ENCODE results near the gene DOHH.

DOHH gene

DNA sequence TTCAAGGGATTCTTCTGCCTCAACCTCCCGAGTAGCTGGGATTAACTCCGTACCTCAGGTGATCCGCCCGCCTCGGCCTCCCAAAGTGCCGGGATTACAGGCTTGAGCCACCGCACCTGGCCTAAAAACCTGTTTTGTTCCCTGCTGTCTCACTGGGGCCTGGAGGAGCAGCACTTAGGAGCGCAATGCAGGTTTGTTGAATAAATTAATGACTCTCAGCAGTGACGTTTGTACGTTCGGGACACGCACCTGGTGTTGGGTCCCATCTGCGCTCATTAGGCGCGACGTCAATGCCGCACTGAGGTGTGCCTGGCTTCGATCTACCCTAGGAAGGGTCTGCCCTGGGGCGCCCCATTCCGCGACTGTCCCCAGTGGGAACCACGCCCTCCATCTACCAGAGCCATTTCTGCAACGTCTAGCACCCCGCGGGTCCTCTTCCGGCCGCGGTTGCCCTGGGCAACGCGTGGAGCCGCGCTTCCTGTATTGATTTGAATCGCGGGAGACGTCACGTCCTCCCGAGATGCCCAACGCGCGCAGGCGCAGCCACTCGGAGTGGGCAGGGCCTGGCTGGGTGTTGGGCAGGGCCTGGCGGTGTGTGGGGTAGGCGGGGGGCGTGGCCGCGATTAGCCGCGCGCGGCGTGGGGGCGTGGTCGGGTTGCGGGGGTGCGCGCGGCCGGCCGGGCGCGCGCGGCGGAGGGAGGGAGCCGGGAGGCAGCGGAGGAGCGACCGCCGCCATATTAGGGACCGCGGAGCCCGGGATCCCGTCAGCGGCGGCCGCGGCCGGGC lies 5.3 kb upstream of the DOHH start, which contains the start of gene FZR1:
FZR1 (plus strand) TSS at position 714 of the 786 bp plus-strand sequence. CDS start 16,679 bp downstream, outside the sequence.
- peak; percentile 89 to 100 (median 98) for DNase-seq

DNA sequence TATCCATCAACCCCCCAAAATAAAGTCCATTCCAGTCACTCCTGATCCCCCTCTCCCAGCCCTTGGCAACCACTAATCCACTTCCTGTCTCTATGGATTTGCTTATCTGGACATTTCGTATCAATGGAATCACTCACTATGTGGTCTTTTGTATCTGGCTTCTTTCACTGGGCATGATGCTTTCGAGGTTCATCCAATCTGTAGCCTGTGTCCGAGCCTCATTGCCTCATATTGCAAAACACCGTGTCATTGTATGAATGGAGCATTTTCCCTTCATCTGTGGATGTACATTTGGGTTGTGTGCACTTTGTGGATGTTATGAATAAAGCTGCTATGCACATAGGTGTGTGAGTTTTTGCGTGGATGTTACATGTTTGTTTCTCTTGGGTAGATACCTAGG lies 4.3 kb upstream of the DOHH start:
- DNase-seq: no peak

DNA sequence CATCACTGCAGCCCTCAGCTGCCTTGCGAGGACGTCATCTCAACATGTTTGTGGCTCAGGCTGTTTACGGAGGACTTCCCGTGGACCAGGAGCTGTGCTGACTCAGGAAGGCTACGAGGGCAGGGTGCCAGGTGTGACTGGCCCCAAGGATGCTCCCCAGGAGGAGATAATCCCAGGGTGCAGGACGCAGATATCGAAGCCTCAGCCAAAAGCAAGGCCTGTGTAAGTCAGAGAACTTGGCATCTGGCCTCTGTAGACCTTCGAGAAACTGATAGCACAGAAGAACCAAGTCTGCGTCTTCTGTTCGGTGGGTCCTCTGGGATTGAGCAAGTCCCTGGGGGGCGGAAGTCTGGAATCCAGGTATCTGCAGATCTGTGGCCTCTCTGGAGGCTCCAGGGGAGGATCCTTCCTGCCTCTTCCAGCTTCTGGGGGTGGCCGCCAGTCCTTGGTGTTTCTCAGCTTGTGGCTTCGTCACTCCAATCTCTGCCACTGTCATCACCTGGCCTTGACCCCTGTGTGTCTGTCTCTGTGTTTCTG lies 2.6 kb upstream of the DOHH start:
- no peak for DNase-seq

DNA sequence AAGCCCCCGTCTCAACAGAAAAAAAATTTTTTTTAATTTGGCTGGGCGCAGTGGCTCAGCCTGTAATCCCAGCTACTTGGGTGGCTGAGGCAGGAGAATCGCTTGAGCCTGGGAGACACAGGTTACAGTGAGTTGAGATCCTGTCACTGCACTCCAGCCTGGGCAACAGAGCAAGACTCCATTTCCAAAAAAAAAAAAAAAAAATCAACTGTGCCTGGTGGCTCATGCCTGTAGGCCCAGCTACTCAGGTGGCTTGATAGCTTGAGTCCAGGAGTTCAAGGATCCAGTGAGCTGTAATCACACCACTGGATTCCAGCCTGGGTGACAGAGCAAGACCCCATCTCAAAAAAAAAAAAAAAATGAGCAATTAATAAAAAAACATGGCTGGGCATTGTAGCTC lies 1.3 kb upstream of the DOHH start:
- no peak for DNase-seq

DNA sequence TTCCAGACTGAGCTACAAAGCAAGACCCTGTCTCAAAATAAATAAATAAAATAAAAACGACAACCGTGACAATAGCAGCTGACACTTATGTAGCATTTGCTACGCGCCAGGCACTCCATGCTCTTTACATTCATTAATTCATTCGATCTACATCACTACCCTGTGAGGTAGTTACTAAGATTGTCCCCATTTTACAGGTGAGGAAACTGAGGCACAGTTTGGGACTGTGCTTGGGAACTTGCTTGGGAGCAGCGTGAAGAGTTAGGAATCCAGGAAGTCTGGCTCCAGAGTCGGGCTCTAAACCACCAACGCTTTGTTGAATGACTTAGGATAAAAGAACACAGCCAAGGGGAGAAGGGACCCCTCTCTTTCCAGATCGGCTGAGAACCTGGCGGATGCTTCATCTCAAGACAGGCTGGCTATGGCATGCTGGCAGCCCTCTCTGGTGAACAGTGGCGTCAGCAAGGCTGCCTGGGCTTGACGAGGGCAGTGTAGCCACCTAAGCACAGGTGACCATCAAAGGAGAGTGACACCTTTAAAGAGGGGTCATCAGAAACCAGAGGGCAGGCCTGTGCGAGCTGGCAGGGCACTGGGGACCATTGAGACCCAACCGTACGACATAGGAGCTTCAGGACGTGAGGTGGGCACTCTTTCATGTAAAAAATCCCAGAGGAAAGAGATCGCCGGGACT lies 591 bp downstream of the DOHH start:
- DNase-seq: no peak

DNA sequence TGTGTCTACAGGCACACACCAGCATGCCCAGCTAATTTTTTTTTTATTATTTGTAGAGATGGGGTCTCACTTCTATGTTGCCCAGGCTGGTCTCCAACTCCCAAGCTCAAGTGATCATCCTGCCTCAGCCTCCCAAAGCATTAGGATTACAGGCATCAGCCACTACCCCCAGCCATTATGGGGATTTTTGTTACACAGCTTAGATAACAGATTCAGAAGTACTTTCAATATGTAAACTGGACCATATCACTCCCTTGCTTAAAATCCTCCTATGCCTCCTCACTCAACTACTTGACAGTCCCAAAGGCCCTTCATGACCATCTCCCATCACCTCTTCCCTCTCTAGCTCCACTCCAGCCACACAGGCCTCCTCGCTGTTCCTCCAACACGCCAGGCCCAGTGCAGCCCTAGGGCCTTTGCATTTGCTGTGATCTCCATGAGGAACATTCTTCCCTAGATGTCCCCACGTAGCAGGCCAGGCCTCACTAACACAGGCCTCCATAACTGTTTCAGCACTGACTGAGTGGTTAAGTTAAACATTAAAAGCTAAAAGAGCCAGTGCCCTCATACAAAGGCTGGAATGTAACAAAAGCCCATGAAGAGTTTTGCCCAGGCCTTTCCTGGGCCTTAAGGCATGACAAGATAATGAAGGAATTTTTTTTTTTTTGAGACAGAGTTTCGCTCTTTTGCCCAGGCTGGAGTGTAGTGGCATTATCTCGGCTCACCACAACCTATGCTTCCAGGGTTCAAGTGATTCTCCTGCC lies 2.5 kb downstream of the DOHH start:
- no peak for DNase-seq

DNA sequence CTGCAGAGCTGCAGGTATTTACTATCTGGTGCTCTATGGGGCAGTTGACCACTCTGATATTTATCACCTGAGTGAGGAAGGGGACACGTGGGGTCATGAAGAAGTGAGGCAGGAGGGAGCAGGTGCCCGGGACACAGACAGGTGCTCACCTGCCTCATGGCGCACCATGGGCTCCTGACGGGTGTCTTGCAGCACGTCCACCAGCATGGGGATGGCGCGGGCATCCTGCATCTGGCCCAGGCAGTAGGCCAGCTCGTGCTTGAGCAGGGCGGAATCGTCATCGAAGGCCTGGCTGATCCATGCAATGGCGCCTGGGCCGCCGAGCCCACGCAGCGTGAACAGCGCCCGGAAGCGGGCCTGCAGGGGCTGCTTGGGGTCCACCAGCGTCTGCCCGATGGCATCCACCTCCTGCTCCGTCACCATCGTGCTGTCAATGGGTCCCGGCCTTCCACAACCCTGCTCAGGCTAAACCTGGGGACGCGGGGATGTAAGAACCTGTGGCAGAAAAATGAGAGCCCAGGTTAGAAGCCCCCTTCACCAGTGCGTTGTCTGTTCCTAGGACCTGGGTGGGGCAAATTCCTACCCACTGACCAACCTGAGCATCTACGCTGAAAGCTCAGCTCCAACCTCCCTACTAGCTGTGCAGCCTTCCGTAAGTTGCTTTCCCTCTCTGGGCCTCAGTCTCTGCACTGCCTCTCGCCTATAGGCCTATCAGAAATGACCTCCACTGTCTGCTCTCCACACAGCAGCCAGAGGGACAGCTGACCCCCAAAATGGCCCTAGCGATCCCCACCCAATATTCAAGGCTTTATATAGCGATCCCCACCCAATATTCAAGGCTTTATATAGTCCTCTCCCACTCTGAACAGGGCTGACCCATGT lies 3.8 kb downstream of the DOHH start:
- DNase-seq: no peak

DNA sequence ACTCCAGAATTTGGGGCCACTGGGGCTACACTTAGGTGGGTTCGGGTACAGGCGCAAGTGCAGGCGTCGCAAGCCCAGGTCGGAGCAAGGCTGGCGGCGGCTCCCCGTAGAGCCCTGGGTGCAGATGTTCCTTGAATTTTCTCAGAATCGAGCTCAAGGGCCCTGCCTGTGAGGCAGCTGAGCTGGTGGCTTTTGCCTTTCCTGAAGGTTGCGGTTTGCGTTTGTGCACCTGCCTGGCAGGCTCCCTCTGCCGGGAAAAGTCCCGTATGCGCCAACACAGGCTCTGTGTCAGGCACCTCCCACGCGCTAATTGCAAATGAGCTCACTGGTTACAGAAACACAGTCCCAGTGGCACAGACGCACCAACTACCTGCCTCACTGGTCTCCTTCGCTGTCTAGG lies 5.9 kb downstream of the DOHH start:
- peak in 34 of 56 donors; percentile 17 to 80 (median 52) for DNase-seq

DNA sequence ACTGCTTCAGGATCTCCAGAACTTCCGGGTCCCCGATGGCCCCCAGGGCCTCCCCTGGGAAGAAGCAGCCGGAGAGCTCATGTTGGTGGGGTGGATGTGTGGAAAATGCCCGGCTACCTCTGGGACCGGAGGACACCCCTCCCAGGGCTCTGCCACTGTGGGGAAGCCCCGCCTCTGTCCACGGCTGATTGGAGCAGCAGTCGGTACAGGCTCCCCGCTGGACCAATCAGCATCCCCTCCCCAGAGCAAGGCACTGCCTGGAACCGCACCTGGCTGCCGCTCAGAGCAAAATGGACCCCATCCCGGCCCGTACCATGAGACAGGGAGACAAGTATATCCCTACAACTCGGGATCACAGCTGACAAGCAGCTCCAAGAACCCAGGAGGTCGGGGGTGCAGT lies 6.4 kb downstream of the DOHH start:
- peak; percentile 7 to 98 (median 89) for DNase-seq

DNA sequence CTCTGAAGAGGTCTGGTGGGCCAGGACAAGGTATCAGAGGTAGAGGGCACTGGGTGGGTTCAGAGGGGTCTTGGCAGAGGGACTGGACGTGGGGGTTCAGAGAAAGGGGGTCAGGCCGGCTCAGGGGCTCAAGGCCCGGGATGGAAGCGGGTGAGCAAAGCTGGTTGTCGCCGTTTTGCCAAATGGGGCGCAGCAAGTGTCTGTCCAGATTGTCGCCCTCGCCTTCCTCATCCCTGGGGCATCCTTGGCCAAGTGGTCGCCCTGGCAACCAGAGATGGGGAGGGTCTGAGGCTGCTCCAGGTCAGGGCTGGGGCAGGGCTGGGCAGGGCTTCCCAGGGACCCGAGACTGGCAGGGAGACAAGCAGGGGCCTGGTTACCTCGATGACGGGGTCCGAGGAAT lies 6.8 kb downstream of the DOHH start:
- no peak for DNase-seq

DNA sequence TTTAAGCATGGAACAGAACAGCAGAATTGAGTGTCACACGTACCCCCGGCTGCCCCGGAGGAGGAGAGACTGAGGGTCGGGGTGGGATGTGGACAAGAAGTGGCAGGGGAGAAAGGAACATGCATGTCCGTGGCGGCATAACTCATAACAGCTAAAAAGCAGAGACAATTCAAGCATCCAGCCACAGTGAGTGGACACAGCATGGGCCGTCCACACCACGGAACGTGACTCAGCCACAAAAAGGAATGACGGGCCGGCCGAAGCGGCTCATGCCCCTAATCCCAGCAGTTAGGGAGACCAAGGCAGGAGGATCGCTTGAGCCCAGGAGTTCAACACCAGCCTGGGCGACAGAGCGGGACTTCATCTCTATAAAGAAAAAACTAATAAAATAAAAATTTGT lies 7.6 kb downstream of the DOHH start:
- no peak for DNase-seq

DNA sequence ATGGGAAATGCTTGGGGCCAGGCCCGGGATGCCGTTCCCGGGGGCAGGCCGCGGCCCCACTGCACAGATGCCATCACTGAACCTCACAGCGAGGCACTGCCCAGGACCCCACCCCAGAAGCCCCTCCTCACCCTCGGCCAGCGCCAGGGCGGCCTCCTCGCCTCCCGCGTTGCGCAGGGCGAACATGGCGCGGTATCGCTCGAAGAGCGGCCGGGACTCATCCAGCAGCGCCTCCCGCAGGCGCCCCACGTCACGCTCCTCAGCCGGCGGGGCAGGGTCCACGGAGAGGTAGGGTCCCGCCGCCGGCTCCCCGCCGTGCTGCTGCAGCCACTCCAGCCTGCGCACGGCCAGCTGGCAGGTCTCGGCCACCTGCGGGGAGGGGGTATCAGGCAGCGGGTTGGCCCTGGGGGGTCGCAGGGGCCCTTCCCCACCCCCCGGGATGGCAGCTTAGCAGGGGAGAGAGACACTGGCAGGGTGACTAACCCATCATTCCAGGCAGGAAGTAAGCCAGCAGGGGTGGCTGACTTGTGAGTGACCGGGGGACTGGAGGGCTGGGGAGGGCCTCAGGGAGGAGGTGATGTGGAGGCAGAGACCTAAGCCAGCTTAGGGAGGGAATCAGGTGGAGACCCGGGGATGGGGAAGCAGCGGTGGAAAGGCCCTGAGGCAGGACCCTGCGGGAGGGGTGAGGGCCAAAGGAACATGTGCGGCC lies 8.2 kb downstream of the DOHH start:
- DNase-seq: no peak

DNA sequence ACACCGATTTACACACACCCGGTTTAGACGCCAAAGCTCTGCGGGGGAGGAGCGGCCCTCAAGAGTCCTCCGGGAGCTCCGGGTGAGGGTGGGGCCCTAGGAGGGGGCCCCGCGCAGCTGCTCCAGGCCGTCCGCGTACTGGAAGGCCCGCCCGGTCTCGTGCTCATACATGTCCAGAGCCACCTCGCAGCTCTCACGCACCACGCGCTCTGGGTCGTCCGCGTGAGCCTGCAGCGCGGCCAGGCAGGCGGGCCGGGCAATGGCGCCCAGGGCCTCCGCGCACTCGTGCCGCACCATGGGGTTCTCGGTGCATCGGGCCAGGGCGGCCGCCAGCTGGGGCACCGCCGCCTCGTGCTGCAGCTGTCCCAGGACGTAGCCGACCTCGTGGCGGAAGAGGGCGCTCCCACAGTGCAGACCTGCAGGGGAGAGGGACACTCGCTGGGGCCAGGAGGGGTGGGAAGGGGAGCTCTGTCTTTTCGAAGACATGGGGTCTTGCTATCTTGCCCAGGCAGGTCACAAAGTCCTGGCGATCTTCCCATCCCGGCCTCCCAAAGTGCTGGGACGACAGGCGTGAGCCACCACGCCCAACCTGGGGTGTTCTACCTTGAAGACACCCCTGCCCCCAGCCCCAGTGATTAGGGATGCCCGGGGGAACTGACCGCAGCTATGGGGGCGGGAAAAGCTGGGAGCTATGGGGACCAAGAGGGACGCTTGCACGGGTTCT lies 8.9 kb downstream of the DOHH start:
- DNase-seq: no peak

DNA sequence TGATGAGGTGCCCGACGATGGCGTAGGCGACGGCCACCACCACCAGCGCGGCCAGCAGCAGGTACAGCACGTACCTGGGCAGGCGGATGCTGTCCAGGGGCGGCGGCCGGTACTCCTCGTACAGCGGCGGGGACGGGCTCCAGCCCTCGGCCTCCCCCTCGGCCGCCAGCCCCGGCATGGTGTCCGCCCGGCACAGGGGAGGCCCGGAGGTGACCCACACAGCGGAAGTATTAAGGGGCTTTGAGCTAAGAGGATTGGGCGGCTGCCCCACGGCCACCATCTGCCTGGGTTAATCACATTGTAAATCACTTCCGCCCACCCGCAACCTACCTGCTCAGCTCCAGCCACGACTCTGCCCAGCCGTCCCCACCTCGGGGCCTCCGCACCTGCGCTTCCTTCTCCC lies 17.2 kb downstream of the DOHH start, which contains the start of gene SMIM44:
SMIM44 (minus strand) TSS at position 216 of the 403 bp plus-strand sequence; CDS start at position 178, 38 bp downstream.
- no peak for DNase-seq

DNA sequence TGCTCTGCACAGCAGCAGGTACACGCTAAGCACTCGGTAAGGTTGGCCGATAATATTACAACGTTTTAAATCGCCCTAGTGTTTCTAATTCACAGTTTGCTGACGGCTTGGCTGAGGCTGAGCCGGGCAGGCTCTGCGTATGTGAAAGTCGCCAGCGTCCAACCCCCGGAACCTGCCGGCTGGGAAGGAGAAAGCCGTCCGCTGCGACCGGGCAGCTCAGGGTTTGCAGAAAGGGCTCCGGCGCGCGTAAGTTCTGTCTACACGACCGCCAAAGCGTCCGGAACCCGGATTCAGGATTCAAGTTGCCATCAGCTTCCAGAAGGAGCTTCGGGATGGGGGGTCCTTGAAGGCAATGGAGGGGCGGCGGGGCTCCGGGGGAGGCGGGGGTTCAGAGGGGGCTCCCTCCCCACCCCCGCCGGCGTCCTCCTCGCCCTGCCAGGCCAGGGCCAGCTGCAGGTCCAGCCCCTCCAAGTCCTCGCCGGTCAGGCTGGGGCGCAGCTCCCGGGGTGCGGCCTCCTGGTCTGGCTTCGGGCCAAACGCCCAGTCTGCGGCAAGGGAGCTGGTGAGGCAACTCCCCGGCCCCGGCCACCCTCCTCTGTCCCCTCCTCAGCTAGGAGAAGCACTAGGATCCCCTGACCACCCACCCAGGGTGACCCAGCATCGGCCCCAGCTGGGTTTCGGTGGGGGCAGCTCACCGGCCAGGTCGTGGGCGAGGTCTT lies 17.8 kb downstream of the DOHH start:
- no peak for DNase-seq

DNA sequence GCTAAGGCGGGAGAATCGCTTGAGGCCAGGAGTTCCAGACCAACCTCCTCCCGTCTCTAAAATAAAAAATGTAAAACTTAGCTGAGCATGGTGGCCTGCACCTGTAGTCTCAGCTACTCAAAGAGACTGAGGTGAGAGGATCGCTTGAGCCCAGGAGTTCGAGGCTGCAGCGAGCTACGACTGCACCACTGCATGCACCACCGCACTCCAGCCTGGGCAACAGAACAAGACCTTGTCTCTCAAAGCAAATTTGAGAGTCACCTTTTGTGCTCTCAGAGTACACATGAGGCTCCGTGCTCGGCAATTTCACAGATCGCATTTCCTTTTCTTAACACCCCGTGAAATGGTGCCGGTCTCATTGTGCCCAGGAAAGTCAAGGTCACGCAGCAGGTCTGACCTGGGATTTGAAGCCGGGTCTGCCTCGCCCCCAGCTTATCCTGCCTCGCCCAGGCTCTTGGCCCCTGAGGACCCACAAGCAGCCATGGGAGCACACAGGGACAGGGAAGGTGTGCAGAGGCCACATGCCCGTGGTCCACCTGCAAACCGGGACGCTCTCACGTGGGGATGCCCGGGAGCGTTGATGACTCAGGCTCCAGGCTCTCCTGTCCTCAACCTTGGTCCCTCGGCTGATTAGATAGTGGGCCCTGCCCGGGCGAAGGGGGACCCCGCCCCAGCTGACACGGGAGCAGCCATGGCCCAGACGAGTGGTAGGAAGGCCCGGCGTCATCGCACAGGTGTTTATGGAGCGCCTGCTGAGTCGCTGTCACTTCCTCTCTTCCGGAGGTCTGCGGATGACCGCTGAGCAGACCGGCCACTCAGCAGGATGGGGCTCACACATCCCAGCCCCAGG lies 19.0 kb downstream of the DOHH start:
- no peak for DNase-seq

DNA sequence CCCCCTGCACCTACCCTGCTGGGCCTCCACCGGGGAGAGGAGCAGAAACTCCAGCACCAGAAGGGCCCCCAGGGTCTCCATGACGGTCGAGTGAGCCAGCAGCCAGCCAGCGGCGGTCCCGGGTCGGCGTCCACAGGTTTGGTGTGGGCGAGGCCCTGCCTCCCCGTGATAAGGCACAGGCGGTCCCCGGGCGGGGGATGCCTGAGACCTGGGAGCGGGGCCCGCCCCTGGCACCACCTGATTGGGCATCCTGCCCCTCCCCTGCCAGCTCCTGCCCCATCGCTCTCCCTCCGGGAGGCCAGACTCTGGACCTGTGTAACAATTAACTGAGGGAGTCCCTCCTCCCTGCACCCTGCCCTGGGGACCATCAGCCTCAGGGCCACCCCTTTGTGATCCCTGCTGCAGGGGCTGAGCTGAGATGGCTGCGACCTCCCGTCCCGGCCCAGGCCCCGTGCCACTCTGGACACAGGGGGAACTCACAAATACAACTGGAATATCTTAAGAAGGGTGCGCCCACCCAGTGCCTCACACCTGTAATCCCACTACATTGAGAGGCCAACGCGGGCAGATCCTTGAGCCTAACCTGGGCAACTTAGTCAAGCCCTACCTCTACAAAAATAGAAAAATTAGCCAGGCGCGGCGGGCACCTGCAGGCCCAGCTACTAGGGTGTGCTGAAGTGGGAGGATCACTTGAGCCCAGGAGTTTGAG lies 19.9 kb downstream of the DOHH start, which contains the start of gene SMIM24:
SMIM24 (minus strand) TSS at position 143 of the 709 bp plus-strand sequence; CDS start at position 81, 62 bp downstream.
- DNase-seq: no peak
